ENCODE results near the gene ESRP2. TPM values are rescaled to one million over a fixed set of nuclear protein-coding genes. Genes with fewer than 3 reads are reported as not detected.

The ESRP2 gene
- total RNA-seq, 1 experiment from 2014 or later: 48.8 TPM

- H3K27me3 Mint-ChIP-seq (ENCODE audit: insufficient read depth, unreplicated experiment): no peaks in the 10 kb centered on the region
- peak overlapping the region; percentile 94 for H3K27ac Mint-ChIP-seq (ENCODE audit: low read depth, unreplicated experiment)
- POLR2A ChIA-PET: interaction anchor here (0.6 to 6.0 kb wide), 33 partner anchors 9 to 577 kb away, joined by 3 to 99 read pairs (median 6); partner anchors contain the start of genes DDX28, DUS2, NFATC3 and PLA2G15
- TSS peak; percentile 59 for BruUV-seq (replicated peaks)
- H3K36me3 Mint-ChIP-seq (ENCODE audit: insufficient read depth, unreplicated experiment): peaks cover 30% of the 10 kb centered on the region
- intact Hi-C loops (cut with micrococcal nuclease): loop anchor here (2.0 to 5.0 kb wide), 2 partner anchors 149 to 269 kb away; partner anchors contain the start of gene SLC12A4
- peak; percentile 85 for DNase-seq (ENCODE audit: unreplicated experiment)
- TF ChIP-seq CTCF (IDR thresholded peaks at IDR 0.05; ENCODE audit: unreplicated experiment): no peak
- peak overlapping the region; percentile 81 for H3K4me3 Mint-ChIP-seq (ENCODE audit: unreplicated experiment)
- CTCF ChIA-PET: interaction anchor here (4.2 kb wide), 1 partner anchor 92 kb away, joined by 18 read pairs; no protein-coding TSS in a partner anchor
- H3K4me1 Mint-ChIP-seq (ENCODE audit: insufficient read depth, unreplicated experiment): peaks cover 16% of the 10 kb centered on the region
- H3K9me3 Mint-ChIP-seq (ENCODE audit: unreplicated experiment): no peaks in the 10 kb centered on the region
Observed at GRCh38 chr16:68236137-68236825, 354 bp upstream of the ESRP2 start.

GRCh38 chr16:68235108-68235886 lies 630 bp downstream of the ESRP2 start:
- ChIA-PET CTCF (interaction anchor here (0.6 to 4.2 kb wide), 6 partner anchors 63 to 372 kb away, joined by 3 to 18 read pairs (median 3); no protein-coding TSS in a partner anchor), POLR2A (interaction anchor here (0.6 to 6.0 kb wide), 22 partner anchors 8 to 576 kb away, joined by 3 to 99 read pairs (median 8); partner anchors contain the start of genes DDX28, DUS2, NFATC3 and PLA2G15)
- TF ChIP-seq CTCF (IDR thresholded peaks at IDR 0.05; ENCODE audit: unreplicated experiment): no peak
- H3K36me3 Mint-ChIP-seq (ENCODE audit: insufficient read depth, unreplicated experiment): peaks cover 31% of the 10 kb centered on the region
- BruUV-seq (replicated peaks): TSS peak; percentile 25
- peak overlapping the region; percentile 94 for H3K27ac Mint-ChIP-seq (ENCODE audit: low read depth, unreplicated experiment)
- intact Hi-C loops (cut with micrococcal nuclease): loop anchor here (5.0 kb wide), 1 partner anchor 268 kb away; the partner anchor contains the start of gene SLC12A4
- H3K4me1 Mint-ChIP-seq (ENCODE audit: insufficient read depth, unreplicated experiment): peaks cover 16% of the 10 kb centered on the region
- peak overlapping the region; percentile 81 for H3K4me3 Mint-ChIP-seq (ENCODE audit: unreplicated experiment)
- no peaks in the 10 kb centered on the region for H3K27me3 Mint-ChIP-seq (ENCODE audit: insufficient read depth, unreplicated experiment)
- peak; percentile 65 for DNase-seq (ENCODE audit: unreplicated experiment)
- H3K9me3 Mint-ChIP-seq (ENCODE audit: unreplicated experiment): no peaks in the 10 kb centered on the region

GRCh38 chr16:68234188-68235107 lies 1.5 kb downstream of the ESRP2 start:
- Mint-ChIP-seq H3K9me3 (ENCODE audit: unreplicated experiment) (no peaks in the 10 kb centered on the region), H3K27ac (ENCODE audit: low read depth, unreplicated experiment) (peak overlapping the region; percentile 94), H3K4me3 (ENCODE audit: unreplicated experiment) (peak overlapping the region; percentile 81), H3K27me3 (ENCODE audit: insufficient read depth, unreplicated experiment) (no peaks in the 10 kb centered on the region), H3K4me1 (ENCODE audit: insufficient read depth, unreplicated experiment) (peaks cover 16% of the 10 kb centered on the region), H3K36me3 (ENCODE audit: insufficient read depth, unreplicated experiment) (peaks cover 40% of the 10 kb centered on the region)
- TF ChIP-seq CTCF (IDR thresholded peaks at IDR 0.05; ENCODE audit: unreplicated experiment): no peak
- DNase-seq (ENCODE audit: unreplicated experiment): peak; percentile 42
- BruUV-seq (replicated peaks): no TSS peak
- CTCF ChIA-PET: interaction anchor here (0.6 to 0.8 kb wide), 9 partner anchors 26 to 371 kb away, joined by 3 to 4 read pairs (median 3); no protein-coding TSS in a partner anchor
- POLR2A ChIA-PET: interaction anchor here (0.6 to 6.0 kb wide), 13 partner anchors 11 to 296 kb away, joined by 3 to 99 read pairs (median 8); partner anchors contain the start of genes NFATC3, PLA2G15, PRMT7 and SLC7A6OS
- intact Hi-C loops (cut with micrococcal nuclease): loop anchor here (5.0 kb wide), 1 partner anchor 267 kb away; the partner anchor contains the start of gene SLC12A4

Measured in MCF 10A (cell line).